Natural killer cell (primary cell): ENCODE measurements around the gene CTNNA3. TPM values are rescaled to one million over a fixed set of nuclear protein-coding genes. Genes with fewer than 3 reads are reported as not detected.

Source experiments
- ATAC-seq, 3 donors: fragments of 150-1000 bp in 2 of 3; fragments of 200-7000 bp in 1 of 3; cut with Tn5 transposase; 1 replicate in 1 of 3; 2 replicates in 2 of 3; pipeline ENCODE4 v1.10.0; 2021; ENCODE audit warnings: mild to moderate bottlenecking in 2 of 3, moderate library complexity in 2 of 3
- DNase-seq, 2 donors: peaks; one replicate each; pipeline versions ENCODE4 v3.0.0 to v3.0.0-alpha.2; 2013 to 2021; ENCODE audit warnings: mixed read lengths in 1 of 2
- H3K27ac ChIP-seq: one replicate; pipeline ENCODE4 v1.5.1; 2013; ENCODE audit warnings: mild to moderate bottlenecking, low read length
- H3K27me3 ChIP-seq: one replicate; pipeline ENCODE4 v1.6.1; 2013; ENCODE audit warnings: low read length; ENCODE audit not compliant: control insufficient read depth, insufficient read depth
- H3K36me3 ChIP-seq: one replicate; pipeline ENCODE4 v1.6.1; 2013; ENCODE audit warnings: low read length; ENCODE audit not compliant: control insufficient read depth, insufficient read depth
- H3K4me1 ChIP-seq: one replicate; pipeline ENCODE4 v1.6.1; 2013; ENCODE audit warnings: low read length; ENCODE audit not compliant: control insufficient read depth, insufficient read depth
- H3K4me3 ChIP-seq: one replicate; pipeline ENCODE4 v1.5.1; 2013; ENCODE audit warnings: low read length
- H3K9me3 ChIP-seq: one replicate; pipeline ENCODE4 v1.6.1; 2013; ENCODE audit warnings: low read length; ENCODE audit not compliant: control insufficient read depth, insufficient read depth
- H3K27ac Mint-ChIP-seq, 2 donors: one replicate each; pipeline ENCODE4 v1.8.0; 2022; ENCODE audit warnings: mild to moderate bottlenecking in 2 of 2, mixed read lengths in 2 of 2, moderate library complexity in 1 of 2
- H3K27me3 Mint-ChIP-seq, 2 donors: one replicate each; pipeline ENCODE4 v1.8.0; 2022; ENCODE audit warnings: low read depth in 2 of 2, mixed read lengths in 2 of 2
- H3K36me3 Mint-ChIP-seq: one replicate; pipeline ENCODE4 v1.8.0; 2022; ENCODE audit warnings: mixed read lengths
- H3K4me1 Mint-ChIP-seq, 2 donors: one replicate each; pipeline ENCODE4 v1.8.0; 2022; ENCODE audit warnings: mixed read lengths in 2 of 2
- H3K4me3 Mint-ChIP-seq: one replicate; pipeline ENCODE4 v1.8.0; 2022; ENCODE audit warnings: mild to moderate bottlenecking, moderate library complexity, mixed read lengths
- H3K9me3 Mint-ChIP-seq, 2 donors: one replicate each; pipeline ENCODE4 v1.8.0; 2022; ENCODE audit warnings: mixed read lengths in 2 of 2
- WGBS: methylation state at CpG from one replicate; pipeline ENCODE4 v1.1.7; 2013; ENCODE audit warnings: missing lambda C conversion rate; ENCODE audit not compliant: insufficient coverage; 5-methylcytosine and 5-hydroxymethylcytosine counted together
- intact Hi-C: fragments of 100-400 bp; cut with micrococcal nuclease; formaldehyde crosslinking; loops from one replicate; pipeline ENCODE4 v1.14.2; 2022
- total RNA-seq, 4 donors: library from RNA; stranded (reverse); fragments of 120-200 nt in 1 of 4; gene quantifications; one replicate each; pipeline versions ENCODE4 v1.2.3 to v1.2.4, GENCODE V29; 2013 to 2022
- TF ChIP-seq, protein P1 (sequence below): fragments of 200-600 bp; IDR thresholded peaks from one replicate; pipeline ENCODE4 v1.8.0; 2022; ENCODE audit warnings: antibody characterized with exemption

CTNNA3 gene
- total RNA-seq, 3 donors from 2014 or later (not counting 1 experiment from before 2014, with no cell fraction given): not detected

DNA sequence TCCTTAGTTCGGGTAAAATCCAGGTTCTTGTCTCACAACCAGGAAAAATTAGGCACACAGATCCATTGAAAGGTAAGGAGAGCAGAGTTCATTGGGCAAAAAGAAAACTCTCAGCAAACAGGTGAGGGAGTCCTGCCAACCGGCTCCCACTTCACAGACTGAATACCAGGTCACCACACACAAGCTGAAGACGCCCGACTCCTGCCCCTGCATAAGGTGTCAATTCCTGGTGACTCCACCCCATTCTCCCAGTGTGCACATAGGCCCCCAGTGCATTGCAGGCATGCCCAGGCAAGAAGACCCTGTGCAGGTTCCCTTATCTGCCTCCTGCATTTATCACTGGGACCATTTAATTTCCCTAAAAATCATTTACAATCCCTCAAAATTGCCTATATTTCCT is 415.6 kb downstream of the CTNNA3 start:
- no peak overlapping the region for H3K27ac ChIP-seq
- TF ChIP-seq, protein P1, sequence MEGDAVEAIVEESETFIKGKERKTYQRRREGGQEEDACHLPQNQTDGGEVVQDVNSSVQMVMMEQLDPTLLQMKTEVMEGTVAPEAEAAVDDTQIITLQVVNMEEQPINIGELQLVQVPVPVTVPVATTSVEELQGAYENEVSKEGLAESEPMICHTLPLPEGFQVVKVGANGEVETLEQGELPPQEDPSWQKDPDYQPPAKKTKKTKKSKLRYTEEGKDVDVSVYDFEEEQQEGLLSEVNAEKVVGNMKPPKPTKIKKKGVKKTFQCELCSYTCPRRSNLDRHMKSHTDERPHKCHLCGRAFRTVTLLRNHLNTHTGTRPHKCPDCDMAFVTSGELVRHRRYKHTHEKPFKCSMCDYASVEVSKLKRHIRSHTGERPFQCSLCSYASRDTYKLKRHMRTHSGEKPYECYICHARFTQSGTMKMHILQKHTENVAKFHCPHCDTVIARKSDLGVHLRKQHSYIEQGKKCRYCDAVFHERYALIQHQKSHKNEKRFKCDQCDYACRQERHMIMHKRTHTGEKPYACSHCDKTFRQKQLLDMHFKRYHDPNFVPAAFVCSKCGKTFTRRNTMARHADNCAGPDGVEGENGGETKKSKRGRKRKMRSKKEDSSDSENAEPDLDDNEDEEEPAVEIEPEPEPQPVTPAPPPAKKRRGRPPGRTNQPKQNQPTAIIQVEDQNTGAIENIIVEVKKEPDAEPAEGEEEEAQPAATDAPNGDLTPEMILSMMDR: no peak
- H3K4me3 Mint-ChIP-seq: no peak overlapping the region
- no peaks in the 10 kb centered on the region for H3K4me1 Mint-ChIP-seq
- no peak overlapping the region for H3K27ac Mint-ChIP-seq
- H3K27me3 ChIP-seq: no peaks in the 10 kb centered on the region
- intact Hi-C loops: no loop called here
- WGBS: 82% methylated on average over 4 of the region's 4 CpGs
- ATAC-seq (no peak), DNase-seq (no peak)
- no peaks in the 10 kb centered on the region for H3K36me3 Mint-ChIP-seq
- H3K27me3 Mint-ChIP-seq: no peaks in the 10 kb centered on the region
- no peaks in the 10 kb centered on the region for H3K4me1 ChIP-seq
- peaks cover 0 to 10% of the 10 kb centered on the region in 2 donors for H3K9me3 Mint-ChIP-seq
- no peak overlapping the region for H3K4me3 ChIP-seq
- no peaks in the 10 kb centered on the region for H3K9me3 ChIP-seq
- H3K36me3 ChIP-seq: no peaks in the 10 kb centered on the region

DNA sequence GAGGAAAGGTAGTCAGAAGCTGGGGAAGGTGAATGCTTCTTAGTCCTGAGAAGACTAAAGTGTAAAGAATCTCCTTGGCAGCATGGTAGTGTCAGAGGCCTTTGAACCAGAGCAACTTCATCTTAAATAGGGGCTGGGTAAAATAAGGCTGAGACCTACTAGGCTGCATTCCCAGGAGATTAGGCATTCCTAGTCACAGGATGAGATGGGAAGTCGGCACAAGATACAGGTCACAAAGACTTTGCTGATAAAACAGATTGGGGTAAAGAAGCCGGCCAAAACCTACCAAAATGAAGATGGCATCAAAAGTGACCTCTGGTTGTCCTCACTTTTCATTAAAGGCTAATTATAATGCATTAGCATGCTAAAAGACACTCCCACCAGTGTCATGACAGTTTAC is 418.6 kb downstream of the CTNNA3 start:
- no peak for DNase-seq
- 92% methylated on average over 2 of the region's 2 CpGs for WGBS
- TF ChIP-seq, protein P1: no peak
- Mint-ChIP-seq H3K36me3 (no peaks in the 10 kb centered on the region), H3K9me3 (peaks cover 0 to 6% of the 10 kb centered on the region in 2 donors), H3K4me3 (no peak overlapping the region), H3K27me3 (no peaks in the 10 kb centered on the region), H3K27ac (no peak overlapping the region), H3K4me1 (no peaks in the 10 kb centered on the region)
- no peak for ATAC-seq
- no peak overlapping the region for H3K27ac ChIP-seq
- no peak overlapping the region for H3K4me3 ChIP-seq
- H3K27me3 ChIP-seq: no peaks in the 10 kb centered on the region
- intact Hi-C loops: no loop called here
- no peaks in the 10 kb centered on the region for H3K9me3 ChIP-seq
- H3K36me3 ChIP-seq: no peaks in the 10 kb centered on the region
- no peaks in the 10 kb centered on the region for H3K4me1 ChIP-seq

DNA sequence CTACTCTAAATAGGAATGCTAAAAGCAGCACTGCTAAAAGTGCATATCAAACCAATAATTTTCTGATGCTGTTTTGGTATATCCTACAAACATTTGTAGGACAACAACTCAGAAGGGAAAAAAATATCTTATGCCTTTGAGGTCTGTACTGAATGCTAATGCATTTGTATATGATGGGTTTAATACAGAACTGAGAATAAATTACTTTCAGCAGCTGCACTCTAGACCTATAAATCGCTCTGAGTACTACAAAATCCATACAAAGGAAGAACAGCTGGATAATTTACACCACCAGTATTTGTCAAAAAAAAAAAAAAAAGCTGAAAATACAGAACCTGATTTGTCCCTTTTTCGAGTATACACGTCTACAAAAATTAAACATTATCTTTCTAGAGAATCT is 426.2 kb downstream of the CTNNA3 start:
- DNase-seq: no peak
- no peak for ATAC-seq
- WGBS: 60% methylated on average over 1 of the region's 3 CpGs
- Histone ChIP-seq H3K27me3 (no peaks in the 10 kb centered on the region), H3K36me3 (no peaks in the 10 kb centered on the region), H3K27ac (no peak overlapping the region), H3K4me3 (no peak overlapping the region), H3K4me1 (no peaks in the 10 kb centered on the region), H3K9me3 (no peaks in the 10 kb centered on the region)
- no peaks in the 10 kb centered on the region for H3K27me3 Mint-ChIP-seq
- TF ChIP-seq, protein P1: no peak
- H3K4me3 Mint-ChIP-seq: no peak overlapping the region
- no peaks in the 10 kb centered on the region for H3K36me3 Mint-ChIP-seq
- intact Hi-C loops: no loop called here
- no peaks in the 10 kb centered on the region for H3K4me1 Mint-ChIP-seq
- H3K27ac Mint-ChIP-seq: no peak overlapping the region
- peaks cover 2 to 4% of the 10 kb centered on the region in 2 donors for H3K9me3 Mint-ChIP-seq

- Histone ChIP-seq H3K27me3 (no peaks in the 10 kb centered on the region), H3K36me3 (no peaks in the 10 kb centered on the region), H3K4me1 (no peaks in the 10 kb centered on the region), H3K9me3 (no peaks in the 10 kb centered on the region), H3K27ac (no peak overlapping the region), H3K4me3 (no peak overlapping the region)
- WGBS: 100% methylated on average over 4 of the region's 5 CpGs
- TF ChIP-seq, protein P1: no peak
- no peak for DNase-seq
- H3K4me3 Mint-ChIP-seq: no peak overlapping the region
- peaks cover 2 to 4% of the 10 kb centered on the region in 2 donors for H3K9me3 Mint-ChIP-seq
- H3K4me1 Mint-ChIP-seq: no peaks in the 10 kb centered on the region
- H3K27ac Mint-ChIP-seq: no peak overlapping the region
- ATAC-seq: no peak
- intact Hi-C loops: no loop called here
- no peaks in the 10 kb centered on the region for H3K36me3 Mint-ChIP-seq
- H3K27me3 Mint-ChIP-seq: no peaks in the 10 kb centered on the region
Measured at GRCh38 chr10:67268146-67268545, 427.8 kb downstream of the CTNNA3 start.
